ENCODE data around the gene OSM.
A peak's percentile ranks its signal among the peaks of the same experiment; 100 is the strongest.

Gene OSM

DNA sequence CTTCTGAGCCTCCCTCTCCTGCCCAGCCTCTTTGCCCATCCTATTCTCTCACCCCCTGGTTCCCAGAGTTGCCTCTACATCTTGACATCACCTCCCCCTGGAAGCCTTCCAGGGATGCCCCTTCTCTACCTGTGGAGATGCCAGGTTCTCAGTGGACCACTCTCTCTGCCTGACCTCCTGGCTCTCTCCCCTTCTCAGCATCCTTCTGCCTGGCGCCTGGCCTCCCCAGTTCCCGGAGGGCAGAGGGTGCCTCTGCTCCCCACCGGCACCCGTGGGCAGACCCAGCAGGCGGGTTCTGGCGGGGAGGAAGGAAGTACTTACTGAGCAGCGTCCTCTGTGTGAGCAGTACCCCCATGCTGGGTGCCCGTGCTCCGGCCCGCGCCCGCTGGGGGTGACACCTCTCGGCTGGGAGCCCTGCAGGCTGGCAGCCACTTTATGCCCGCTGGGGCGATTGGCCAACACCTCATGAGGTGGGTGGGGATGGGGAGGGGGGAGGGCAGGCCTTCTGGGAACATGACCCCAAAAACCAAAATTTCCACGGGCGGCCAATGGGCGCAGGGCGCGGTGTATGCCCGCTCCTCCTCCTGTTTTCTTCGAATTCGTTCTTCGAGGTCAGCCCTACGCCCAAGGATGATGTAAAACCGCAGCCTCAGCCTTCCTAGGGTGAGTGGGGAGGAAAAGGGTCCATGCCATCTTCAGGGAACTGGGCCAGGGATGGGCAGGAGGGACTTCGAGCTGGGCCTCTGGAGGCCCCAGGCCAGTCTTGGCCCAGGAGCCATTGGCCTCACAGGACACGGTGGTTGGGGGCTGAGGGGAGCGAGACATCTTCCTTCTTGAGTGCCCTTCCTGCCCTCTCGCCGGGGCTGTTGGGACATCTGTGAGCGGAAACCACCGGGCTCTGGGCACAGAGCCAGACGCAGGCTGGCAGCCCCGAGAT is at the start of gene OSM:
TSS of gene OSM (minus strand) at position 407 of the 937 bp plus-strand sequence. CDS start at position 355, 52 bp downstream.
- DNase-seq = peak; percentile 63

DNA sequence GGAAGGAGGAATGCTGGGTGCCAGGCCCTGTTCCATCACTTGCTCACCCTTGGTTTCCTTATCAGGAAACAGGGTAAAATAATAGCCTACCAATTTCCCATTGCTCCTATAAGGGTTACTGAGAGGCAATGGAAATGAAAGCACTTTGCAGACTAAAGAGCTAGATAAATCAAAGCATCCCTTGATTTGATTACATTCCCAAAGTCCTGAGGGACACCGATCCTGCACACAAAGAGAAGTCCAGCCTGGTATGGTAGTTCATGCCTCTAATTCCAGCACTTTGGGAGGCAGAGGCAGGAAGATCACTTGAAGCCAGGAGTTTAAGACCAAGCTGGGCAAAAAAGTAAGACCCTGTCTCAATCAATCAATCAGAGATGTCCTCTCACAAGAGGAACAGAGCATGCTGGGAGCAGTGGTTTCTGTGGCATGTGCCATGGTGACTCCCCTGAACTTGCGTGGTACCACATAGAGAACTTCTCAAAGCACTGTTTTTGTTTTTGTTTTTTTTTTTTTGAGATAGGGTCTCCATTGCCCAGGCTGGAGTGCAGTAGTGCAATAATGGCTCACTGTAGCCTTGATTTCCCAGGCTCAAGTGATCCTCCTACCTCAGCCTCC is 49.4 kb upstream of the OSM start:
- DNase-seq = no peak

DNA sequence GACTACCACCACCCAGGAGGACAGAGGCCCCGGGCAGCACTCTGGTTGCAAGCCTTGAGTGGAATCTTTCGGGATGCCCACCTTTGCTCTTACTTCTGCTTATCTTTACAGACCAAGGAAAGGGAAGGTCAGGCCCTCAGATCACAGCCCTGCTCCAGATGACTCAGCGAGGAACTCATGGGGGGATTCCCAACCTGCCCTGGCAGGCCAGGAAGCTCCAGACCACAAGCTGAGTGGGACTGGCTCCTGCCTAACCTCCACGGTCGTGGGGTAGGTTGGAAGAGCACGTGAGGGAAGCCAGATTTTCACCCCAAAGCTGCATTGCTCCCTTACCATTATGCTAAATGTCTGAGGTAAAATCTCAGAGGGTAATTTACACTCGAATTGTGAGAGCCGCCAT is 48.3 kb upstream of the OSM start:
- DNase-seq = peak; percentile 63

GRCh38 chr22:30313527-30314363 is 47.1 kb upstream of the OSM start:
- DNase-seq = no peak

- DNase-seq = no peak
Observed at GRCh38 chr22:30312053-30312452, 45.4 kb upstream of the OSM start.

DNA sequence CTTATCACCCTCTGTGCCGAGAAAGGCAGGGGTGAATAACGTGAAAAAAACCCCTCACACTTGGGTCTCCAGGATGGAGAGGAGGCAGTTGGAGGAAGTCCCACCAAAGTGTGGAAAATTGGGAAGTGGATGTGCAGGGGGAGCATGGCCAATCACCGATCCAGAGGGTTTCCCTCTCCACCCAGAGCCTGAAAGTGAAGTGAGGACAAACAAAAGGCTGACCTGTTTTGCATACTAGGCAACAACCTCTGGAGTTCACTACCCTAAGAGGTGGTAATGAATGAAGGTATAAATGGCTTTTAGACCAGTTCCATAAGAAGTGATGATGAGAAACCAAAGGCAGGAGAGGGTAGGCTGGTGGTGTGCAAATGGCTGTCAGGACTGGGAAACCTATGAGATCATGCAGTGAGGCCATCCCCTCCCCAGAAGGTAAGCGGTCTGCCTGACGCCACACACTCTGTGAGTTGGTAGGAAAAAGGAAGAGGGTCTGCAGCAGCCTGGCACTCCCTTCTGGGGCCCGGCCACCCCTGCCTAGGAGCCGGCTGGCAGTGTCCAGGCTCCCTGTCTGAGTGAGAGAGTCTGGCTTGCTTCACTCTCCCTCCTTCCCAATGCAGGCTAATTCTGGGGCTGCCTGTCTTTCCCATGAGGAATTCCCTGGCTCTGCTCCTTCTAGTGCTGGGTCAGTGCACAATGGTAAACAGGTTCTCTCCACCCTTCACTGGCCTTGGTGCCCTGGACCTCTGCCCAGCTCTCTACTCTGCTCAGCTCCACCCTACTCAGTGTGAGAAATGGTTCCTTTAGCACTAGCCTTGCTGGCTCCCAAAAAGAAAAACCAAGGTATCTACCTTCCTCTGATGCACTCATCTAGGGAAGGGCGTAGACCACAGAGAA is 44.5 kb upstream of the OSM start:
- no peak for DNase-seq

DNA sequence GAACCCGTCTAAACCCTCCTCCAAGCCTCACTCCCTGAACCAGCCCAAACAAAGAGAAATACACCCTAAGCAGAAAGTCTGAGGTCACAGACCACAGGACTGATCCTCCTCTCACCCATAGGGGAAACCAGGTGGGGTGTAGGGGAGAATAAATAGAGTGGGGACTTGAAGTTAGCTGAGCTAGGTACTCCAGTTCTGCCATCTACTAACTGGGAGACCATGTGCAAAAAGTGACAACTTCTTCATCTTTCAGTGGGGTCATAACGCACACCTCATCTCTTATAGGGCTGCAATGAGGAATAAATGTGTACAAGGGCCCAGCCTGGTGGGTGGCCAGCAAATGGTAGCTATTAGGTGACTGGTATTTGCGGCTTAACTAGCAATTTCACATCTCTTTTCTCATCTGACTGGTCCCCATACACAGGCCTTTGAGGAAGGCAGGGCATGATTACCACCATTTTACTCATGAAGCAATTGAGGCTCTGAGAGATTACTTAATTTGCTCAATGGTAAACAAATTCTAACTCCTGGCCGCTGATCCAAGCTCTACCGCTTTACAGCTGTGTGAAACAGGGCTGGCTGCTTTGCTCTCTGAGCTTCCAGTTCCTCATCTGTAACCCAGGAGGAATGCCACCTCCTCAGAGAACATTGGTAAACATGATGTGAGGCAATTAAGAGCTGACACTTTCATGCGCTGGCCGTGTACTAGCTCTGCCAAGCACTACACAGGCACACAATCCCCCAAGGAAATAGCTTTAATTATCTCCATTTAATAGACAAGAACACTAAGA is 43.5 kb upstream of the OSM start:
- peak; percentile 58 for DNase-seq

DNA sequence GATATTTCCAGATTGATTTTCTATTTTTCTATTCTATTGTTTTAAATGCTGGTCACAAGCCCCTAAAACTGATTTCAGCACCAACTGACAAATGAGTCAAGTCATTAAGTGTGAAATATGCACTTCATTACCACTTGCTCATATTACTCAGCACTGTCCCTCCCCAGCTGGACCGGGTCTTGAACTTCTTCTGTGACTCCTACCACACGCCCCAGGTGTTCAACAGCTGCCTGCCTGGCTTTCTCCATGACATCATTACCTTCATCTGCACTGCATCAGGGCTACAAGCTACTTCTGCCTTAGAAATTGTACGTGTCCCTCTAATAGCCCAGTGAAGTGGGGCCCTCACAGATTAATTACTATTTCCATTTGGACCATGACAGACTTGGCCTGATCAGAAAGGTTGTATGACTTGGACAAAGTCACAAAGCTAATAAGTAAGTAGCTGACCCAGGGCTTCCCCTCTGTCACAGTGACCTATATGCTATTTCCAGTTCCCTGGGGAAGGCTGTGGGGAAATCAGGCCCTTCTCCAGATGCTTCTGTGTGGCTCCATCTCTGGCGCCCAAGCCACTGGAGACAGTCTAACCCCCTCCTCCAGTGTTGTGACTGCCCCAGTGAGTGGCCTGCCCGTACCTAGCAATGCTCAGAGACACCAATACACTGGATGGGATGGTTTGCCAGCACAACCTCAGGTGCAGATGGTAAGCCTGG is 42.0 kb upstream of the OSM start:
- peak; percentile 61 for DNase-seq

GRCh38 chr22:30308093-30308492 is 41.4 kb upstream of the OSM start:
- no peak for DNase-seq

- DNase-seq = no peak
Observed at GRCh38 chr22:30307041-30307574, 40.5 kb upstream of the OSM start.

DNA sequence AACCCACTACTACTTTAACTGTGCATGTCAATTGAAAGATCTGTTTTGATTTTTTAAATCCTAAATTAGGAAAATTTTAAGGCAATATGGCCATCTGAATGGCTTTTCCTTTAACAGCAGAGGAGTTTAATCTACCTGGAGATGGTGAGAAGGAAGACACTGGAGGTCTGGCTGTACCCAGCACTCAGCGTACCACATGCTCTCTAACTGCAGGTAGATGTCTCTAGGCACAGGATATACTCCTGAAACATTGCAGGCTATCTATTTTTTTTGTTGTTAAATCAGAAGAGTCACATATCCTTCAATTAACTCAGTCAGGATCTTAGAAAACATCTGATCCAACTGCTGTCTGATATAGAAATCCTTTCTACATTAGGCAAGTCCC is 40.0 kb upstream of the OSM start:
- DNase-seq = no peak

DNA sequence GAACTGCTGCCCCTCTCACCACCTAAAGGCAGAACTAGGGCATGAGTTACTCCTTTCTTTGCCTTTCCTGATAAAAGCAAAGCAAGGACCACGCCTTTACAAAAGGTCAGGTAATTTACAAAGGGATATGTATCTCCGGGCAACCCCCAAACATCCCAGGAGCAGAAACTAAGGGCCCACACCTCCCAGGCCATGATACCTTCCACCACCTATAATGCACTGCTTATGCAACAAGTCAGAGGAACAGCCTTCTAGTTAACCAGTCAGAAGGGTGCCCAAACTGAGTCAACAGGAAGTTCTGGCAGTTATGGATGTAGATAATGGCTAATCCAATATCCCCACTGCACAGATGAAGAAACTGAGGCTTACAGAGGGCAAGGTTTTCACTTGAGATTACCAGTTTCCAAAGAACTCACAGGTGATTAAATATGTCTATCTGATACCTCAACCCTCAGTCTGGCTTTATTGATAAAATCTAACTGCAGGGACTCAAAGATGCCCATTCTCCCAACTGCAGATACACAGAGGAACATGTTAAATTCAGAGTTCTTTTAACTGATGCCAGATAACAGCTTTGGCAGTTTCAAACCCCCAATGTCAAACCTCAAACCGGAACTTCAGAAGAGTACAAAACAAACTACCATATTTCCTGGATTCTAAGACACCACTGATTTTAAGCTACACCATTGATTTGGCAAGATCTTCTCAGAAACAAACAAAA is 39.4 kb upstream of the OSM start:
- peak; percentile 80 for DNase-seq

GRCh38 chr22:30305519-30305905 is 38.9 kb upstream of the OSM start:
- DNase-seq = peak; percentile 76

- no peak for DNase-seq
Observed at GRCh38 chr22:30304495-30305244, 38.0 kb upstream of the OSM start.

DNA sequence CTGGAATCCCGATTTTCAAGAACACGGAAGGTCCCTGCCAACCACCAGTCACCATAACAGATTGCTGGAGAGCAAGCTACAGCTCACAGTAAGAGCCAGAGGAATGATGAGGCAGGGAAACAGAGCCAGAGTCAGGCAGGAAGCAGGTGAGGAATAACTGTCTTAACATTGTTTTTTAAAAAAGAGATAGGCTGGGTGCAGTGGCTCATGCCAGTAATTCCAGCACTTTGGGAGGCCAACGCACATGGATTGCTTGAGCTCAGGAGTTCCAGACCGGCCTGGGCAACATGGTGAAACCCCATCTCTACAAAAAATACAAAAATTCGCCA is 36.1 kb upstream of the OSM start:
- no peak for DNase-seq

GRCh38 chr22:30301995-30302809 is 35.6 kb upstream of the OSM start:
- DNase-seq = no peak

DNA sequence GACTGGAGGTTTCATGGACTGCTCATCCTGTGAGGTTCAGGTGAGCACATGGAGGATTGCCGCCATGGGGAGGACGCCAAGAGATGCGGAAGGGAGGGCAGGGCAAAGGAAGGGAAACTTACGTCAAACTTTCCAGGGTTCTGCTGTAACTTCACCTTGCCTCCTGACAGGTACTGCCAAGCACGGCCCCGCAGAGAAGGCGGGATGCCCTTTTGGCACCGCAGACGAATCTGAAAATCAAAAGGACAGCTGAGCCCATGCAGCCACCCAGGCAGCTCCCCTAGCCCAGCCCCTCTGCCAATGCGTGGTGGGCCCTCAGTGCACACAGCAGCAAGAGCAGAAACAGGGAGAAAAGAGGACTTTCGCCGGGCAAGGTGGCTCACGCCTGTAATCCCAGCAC is 32.7 kb upstream of the OSM start:
- no peak for DNase-seq

- DNase-seq = no peak
Observed at GRCh38 chr22:30297991-30298701, 31.5 kb upstream of the OSM start.
